GM23248 (cell line): ENCODE results near the gene JMJD6.

ENCODE experiments used
- EZH2 ChIP-seq: fragments of 200-600 bp; sonication (generic); IDR thresholded peaks from 2 replicates; pipeline ENCODE4 v1.6.1; 2018; ENCODE audit warnings: antibody characterized with exemption, mild to moderate bottlenecking; ENCODE audit not compliant: insufficient read depth, poor library complexity, severe bottlenecking
- EZH2phosphoT487 ChIP-seq: fragments of 200-600 bp; sonication (generic); IDR thresholded peaks from 2 replicates; pipeline ENCODE4 v1.6.1; 2018; ENCODE audit warnings: antibody characterized with exemption, moderate library complexity, mild to moderate bottlenecking, low read depth; ENCODE audit not compliant: insufficient read depth

DNA sequence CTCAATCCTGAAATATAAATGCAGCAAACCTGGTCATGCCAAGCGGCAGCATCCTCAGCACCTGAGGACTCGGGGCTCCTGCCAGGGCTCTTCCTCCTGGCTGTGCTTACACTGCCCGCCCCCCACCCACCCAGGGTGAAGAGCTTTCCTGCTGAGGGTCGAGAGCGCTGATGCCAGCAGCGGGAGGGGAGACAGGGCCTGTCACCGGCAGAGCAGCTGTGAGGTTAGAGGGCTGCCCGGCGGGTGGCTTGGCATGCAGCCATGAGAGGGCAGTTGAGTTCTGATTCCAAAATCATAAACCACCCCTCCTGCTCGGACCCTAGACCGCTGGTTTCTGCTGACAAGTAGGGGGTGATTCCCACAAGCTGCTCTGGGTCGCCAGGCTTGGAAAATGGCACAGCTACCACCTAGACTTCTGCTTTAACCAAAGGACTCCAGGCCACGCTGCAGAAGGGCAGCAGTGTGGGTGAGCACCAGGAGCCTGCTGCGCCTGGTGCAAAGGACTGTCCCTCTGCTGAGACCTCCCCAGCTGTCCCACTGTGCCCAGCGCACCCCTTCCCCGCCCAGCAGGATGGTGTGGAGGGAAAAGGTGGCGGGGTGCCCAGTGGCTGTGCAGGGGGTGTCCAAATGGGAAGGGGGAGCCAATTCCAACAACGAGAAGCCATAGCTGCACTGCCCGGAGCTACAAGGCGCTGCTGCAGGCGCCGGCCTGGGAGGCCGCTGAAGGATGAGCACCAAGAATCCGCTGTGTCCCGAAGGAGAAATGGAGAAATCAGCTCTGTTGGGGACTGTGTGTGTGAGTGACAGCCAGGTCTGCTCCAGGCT is 42.3 kb downstream of the JMJD6 start:
- TF ChIP-seq EZH2phosphoT487 = no peak
- no peak for TF ChIP-seq EZH2
